NOMO-1 treated with dmso at 0.1 percent for 144 hours (cell line): ENCODE data around the gene ACCSL.

Experiments
- DNase-seq: peaks from one replicate; lab custom pipeline; 2025; ENCODE audit not compliant: unreplicated experiment; lab: John Stamatoyannopoulos, UW

ACCSL gene

DNA sequence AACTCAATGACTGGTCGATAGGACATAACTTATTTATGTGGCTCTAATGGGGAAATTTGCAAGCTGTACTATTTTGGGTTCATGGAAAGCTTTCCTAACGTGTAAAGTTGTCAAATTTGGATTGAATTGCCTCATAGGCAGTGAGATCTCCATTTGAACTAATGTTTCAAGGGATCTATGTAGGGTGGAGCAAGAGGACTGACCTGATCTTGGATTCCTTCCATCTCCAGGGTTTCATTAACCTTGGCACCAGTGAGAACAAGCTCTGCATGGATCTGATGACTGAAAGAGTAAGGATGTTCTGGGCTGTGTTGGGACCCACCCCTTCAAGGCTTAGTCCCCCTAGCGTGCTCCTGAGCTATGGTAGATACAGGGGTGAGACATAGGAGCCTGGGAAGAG is 2.1 kb downstream of the ACCSL start:
- no peak for DNase-seq

DNA sequence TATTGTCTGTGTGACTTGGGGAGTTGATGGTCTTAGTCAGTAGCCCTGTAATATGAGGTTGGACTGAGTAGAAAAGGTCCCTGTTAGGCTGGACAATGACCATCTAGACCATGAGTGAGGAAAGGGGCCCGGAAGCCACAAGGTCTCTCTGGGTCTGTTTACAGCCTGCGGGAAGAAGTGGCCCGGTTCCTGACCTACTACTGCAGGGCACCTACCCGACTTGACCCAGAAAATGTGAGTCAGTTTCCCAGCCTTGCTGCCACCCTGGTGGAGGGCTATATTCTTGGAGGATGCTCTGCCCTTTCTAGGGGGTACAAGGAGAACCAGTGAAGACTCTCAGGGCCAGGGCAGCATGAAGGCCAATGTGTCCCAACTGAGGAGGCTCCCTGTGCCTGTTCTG is 3.4 kb downstream of the ACCSL start:
- DNase-seq = no peak

DNA sequence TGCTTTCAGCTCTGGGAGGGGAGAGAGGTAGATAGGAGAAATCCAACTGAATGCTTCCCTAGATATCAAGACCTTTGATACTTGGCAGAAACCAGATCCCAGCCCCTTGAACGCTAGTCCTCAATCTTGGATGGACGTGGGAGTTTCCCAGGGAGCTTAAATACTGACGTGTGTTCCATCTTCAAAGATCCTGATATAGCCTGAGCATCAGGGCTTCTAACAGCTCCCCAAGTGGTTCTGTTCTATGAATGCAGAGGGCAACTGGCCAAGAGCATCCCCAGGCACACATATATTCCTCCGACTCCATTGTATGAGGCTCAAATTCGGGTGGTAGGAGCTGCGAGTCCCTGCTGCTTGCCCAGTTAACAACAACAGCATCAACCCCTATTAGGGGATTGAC is 9.6 kb downstream of the ACCSL start:
- no peak for DNase-seq

DNA sequence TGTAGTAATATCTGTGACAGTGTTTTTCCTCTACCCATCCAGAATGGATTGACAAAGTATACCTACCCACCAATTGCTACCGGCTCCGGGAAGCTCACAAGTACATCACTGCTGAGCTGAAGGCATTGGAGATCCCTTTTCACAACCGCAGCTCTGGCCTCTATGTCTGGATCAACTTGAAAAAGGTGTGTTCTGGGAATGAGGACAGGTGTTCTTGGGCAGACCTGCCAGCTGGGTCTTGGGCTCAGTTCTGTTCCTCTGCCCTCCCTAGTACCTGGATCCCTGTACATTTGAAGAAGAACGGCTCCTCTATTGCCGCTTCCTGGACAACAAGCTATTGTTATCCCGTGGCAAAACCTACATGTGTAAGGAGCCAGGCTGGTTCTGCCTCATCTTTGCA is 10.5 kb downstream of the ACCSL start:
- DNase-seq = no peak

DNA sequence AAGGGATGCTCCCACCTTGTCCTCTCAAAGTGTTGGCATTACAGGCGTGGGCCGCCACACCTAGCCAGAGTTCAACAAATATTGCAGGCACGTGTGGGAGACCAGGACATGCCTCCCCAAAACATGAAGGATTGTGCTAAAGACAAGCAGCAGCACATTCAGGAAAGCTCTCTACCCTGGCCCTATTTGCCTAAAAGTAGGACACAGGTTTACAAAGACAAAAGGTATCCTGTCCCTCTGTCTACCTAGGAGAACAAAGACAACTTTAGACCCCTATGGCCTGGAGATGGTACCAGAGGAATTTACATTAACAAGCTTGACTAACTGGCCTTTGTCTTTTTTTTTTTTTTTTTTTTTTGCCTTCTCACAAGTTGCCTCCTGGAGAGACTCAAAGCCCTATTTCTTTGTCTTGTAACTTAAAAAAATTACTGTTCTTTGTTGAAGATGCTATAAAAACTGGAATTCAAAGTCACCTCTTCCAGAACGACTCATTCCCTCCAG is 17.4 kb downstream of the ACCSL start:
- DNase-seq = no peak

DNA sequence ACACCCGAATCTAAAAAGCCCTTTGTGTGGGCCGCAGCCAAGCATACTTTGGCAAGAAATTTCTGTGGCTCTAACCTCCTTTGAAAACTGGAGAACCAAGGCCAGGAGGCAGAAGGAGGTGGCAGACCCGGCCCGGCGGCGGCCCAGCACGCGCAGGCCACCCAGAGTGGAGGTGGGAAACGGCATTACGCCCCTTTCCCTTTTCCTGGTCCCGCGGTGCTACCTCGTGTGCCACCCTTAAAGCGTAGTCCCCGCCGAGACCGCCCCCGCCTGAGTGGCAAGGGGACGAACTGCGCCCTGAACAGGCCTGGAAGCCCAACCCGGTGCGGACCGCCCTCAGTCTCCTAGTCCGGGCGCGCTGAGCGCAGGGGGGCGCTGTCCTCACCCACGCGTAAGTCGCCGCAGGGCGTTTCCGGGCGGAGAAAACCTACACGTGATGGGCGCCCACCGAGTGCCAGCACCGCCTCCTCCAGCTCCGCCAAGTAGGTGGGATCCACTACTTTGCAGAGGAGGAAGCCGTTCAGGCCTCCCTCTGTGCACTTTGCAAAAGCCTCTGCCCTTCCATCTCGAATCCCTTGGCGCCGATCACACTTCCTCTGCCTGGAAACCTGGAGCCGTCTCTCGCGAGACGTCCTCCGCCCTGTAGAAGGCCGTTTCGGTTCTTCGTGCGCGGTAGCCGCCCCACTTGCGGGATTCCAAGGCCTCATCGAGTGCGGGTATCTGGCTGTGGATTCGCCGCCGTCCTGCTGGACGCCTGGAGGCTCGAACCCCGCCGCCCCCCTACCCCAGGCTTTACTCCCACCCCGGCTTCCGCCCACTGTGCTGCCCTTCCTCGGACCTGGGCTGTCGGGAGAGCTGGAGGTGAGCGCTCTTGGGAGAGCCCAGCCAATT is 18.3 kb downstream of the ACCSL start, which contains the start of gene ACCS:
TSS of gene ACCS (plus strand) at position 430 of the 891 bp plus-strand sequence. CDS start 1,358 bp downstream, outside the sequence.
- peak; percentile 95 for DNase-seq

DNA sequence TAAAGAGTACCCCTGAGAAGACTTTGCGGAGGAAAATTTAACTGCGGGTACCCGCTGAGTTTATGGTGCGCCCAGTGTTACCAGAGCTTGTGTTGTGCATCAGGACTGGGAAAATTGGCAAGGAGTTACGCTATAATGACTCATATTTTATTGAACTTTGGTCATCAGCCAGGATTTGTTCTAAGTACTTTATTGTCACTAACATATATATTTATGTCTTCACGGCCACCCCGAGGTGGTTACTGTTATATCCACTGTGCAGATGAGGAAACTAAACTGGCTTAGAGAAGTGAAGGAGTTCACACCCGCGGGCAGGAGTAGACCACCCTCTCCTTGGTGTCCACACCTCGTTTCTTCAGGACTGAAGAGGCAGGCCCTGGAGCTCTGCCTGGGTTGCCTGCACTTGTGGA is 19.0 kb downstream of the ACCSL start:
- no peak for DNase-seq

DNA sequence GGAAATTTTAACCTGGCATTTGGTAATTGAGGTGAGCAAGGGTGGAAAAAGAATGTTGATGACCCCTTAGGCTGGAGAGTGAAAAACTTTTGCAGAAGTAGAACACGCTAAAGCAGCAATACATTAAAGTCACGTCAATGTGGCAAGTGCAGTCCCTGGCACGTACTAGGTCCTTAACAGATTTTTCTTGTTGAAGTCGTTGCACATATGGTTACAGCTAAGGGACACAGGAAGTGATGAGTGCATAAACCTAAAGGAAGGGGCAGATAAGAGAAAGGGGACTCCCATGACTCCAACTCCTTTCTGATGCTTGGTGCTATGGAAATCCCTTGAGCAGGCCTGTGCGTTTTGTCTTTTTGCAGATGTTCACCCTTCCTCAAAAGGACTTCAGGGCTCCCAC is 19.5 kb downstream of the ACCSL start:
- DNase-seq = peak; percentile 30

DNA sequence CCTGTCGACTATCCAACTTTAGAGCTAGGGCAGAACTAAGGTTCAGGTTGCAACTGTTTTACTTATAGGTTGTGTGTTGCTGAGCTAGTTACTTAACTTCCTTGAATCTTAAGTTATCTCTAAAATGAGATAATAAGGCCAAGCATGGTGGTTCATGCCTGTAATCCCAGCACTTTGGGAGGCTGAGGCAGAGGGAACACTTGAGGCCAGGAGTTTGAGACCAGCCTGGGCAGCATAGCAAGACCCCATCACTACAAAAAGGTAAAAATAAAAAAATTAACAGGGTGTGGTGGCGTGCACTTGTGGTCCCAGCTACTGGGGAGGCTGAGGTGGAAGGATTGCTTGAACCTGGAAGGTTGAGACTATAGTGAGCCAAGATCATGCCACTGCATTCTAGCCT is 20.4 kb downstream of the ACCSL start:
- no peak for DNase-seq

DNA sequence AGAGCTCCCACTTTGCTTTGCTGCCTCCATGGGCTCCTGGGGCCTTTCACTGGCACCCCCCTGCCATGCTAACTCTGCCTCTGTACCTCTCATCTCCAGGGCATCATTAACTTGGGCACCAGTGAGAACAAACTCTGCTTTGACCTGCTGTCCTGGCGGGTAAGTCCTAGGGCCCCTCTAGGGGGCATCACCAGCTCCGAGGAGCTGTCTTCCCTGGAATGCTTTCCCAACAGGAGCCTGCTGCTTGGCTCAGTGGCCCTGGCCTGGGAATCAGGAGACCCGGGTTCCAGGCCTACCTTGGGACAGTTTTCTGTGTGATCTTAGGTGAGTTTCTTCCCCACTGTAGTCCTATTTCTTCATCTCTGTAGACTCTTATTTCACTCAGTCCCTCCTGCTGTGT is 23.4 kb downstream of the ACCSL start:
- DNase-seq = no peak

DNA sequence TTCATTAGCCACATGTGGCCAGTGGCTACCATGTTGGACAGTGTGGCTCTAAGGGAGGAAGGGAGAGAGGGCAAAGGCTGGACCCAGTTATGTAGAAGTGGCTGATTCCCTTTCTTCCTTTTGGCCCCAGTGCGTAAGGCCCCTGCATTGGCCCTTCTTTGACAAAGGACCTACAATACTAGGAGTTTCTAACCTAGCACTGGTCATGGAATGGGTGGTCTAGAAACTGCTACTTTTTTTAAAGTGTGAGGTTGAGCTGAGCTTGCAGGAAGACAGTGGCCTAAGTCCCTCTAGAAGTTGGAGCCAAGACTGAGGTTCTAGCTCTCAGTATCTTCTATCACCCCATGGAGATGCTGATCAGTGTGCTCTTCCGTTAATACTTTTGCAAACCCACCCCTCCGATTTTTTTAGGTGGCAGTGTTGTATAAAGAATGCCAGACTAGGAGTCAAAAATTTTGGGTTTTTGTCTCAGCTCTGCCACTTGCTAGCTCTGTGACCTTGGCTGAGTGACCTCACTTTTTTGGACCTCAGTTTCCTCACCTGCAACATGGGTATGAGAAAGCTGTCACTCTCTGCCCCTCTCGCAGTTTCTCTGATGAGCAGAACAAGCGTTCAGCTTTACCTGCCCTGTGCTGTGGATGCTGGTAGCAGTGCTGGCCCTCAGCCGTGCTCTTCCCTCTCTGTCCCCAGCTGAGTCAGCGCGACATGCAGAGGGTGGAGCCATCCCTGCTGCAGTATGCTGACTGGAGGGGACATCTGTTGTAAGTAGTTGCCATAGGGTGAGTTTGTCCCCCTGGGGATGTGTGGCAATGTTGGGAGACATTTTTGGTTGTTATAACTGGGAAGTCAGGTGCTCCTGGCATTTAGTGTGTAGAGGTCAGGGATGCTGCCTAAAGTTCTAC is 25.2 kb downstream of the ACCSL start:
- no peak for DNase-seq

DNA sequence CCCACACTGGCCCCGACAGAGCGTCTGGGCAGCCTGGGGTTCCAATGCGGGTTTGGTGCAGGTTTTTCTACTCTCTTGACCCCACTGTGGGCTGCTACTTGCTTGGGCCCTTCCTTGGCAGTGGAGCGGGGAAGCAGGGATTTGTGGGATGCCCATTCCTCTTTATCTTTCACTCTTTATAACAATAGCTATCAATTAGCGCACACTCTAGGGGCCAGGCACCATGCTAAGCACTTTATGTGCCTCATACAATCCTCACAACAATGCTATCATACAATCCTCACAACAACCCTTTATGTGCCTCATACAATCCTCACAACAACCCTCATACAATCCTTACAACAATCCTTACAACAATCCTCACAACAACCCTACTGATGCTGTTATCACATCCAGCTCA is 31.0 kb downstream of the ACCSL start:
- no peak for DNase-seq

DNA sequence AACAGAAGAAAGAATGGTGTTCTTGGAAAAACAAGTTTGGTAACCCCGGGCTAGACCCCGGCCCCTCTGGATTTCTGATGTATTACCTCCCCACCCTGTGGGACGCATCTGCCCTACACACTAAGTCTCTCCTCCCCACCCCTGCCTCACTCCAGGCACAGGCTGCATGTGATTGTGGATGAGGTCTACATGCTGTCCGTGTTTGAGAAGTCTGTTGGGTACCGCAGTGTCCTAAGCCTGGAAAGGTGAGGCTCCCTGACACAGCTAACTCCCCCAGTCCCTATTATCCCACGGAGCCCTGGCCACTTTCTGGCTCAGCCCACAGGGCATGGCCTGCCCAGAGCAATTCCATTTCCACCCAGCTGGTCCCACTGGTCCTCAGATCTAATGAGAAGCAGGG is 31.6 kb downstream of the ACCSL start:
- no peak for DNase-seq

DNA sequence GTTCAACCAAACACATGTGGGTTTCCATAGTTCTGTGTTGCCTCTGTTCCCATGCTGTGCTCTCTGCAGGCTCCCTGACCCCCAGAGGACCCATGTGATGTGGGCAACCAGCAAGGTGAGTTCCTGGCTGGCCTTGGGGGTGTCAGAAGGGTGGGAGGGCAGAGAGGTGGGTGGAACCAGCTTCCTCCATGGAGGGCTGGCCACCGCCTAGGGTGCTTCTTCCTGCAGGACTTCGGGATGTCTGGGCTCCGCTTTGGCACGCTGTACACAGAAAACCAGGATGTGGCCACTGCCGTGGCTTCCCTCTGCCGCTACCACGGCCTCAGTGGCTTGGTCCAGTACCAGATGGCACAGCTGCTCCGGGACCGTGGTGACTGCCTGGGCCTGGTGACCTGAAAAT is 33.2 kb downstream of the ACCSL start:
- no peak for DNase-seq

DNA sequence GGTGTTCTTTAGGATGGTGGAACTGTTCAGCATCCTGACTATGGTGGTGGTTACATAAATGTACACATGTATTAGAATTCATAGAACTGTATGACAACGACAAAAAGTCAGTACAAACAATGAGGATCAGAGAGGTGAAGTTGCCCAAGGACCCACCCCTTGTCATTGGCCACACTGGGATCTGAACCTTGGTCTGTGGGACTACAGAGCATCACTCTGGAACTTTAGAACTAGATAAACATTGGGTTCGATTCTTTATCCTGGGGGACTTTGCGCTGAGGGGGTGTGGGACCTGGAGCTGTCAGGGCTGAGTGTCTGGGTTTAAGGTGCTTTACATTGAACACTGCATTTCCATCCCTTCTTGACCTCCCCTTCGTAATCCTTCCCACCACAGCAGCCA is 34.9 kb downstream of the ACCSL start:
- no peak for DNase-seq

DNA sequence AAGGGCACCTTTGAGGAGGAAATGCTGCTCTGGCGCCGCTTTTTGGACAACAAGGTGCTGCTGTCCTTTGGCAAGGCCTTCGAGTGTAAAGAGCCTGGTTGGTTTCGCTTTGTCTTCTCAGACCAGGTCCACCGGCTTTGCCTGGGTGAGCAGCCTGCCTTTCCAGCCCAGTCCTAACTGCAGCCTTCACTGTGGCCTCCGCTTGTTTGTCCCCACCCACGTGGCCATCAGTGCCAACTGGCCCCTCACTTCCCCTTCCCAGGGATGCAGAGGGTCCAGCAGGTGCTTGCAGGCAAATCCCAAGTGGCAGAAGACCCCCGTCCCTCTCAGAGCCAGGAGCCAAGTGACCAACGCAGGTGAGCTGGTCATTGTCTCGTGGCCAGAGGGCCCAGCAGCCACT is 35.7 kb downstream of the ACCSL start:
- DNase-seq = no peak

DNA sequence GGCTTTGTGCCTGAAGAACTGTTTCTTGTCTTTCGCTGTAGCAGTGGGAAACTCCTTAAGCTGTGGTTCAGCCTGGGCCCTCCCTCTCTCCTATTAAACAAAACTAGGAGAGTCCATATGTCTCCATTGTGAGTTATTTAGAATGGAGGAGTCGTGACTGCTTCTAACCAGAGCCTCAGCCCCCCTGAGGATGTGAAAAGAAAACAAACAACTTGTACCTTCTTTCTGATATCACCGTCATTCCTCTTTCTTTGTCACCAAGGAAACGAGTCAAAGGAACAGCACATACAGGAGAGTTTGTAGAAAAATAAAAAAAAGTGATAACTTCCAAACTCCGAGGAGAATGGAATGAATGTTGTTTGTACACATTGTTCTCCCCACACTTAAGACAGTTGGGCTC is 36.1 kb downstream of the ACCSL start:
- no peak for DNase-seq

DNA sequence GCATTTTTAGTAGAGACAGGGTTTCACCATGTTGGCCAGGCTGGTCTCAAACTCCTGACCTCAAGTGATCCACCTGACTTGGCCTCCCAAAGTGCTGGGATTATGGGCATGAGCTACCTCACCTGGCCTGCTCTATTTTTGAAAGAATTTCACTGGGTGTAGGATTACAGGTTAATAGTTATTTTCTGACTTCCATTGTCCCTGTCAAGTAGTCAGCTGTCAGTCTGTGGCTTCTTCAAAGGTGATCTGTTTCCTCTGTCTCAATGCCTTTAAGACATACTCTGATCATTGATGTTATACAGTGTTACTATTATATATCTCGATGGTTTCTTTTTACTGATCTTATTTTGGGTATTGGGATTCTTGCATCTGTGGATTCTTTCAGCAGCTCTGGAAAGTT is 37.5 kb downstream of the ACCSL start:
- DNase-seq = no peak

DNA sequence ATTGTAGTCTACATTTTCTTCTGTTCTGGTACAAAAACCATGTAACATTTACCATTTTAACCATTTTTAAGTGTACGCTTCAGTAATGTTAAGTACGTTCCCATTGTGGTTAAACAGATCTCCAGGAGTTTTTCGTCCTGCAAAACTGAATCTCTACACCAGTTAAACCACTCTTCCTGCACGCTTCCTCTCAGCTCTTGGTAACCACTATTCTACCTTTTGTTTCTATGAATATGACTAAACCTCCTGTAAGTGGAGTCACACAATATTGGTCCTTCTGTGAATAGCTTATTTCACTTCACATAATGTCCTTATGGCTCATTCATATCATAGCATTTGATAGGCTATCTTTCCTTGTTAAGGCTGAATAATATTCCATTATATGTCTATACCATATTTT is 40.6 kb downstream of the ACCSL start:
- DNase-seq = no peak

DNA sequence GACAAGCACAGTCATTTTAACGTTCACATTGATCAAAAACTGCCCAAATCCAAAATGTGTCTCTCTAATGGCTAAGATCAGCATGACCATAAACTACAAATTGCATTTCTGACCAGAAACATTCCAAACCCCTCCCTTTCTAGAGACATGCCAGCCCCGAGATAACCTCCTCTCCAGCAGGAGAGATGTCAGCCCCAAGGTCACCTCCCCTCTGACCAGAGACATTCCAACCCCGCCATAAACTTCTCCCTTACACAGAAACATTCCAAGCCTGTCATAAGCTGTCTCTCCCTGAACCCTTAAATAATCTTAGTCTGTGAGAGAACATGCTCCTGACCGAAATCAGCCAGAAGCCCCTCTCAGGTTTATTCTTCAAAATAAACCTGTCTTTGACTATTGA is 41.1 kb downstream of the ACCSL start:
- DNase-seq = no peak

DNA sequence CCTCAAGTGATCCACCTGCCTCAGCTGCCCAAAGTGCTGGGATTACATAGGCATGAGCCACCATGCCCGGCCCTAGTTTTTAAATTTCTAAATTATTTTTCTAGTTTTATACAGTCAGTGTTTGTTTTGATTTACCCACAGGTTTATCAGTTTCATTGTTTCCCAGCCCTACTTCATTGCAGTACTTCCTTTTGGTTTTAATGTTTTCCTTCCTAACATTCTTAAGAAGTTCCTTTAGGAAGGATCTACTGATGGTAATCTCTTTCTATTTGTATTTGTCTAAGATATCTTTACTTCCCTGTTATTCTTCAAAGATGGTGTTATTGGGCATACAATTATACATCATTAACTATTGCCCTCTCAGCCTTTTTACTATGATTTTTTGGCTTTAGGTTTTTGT is 42.8 kb downstream of the ACCSL start:
- no peak for DNase-seq
